ENCODE measurements around the gene TFE3. TPM values are rescaled to one million over a fixed set of nuclear protein-coding genes. Genes with fewer than 3 reads are reported as not detected.

The TFE3 gene
- total and polyA plus RNA-seq, 2 donors: 9.1 to 27.1 TPM

GRCh38 chrX:49063715-49064114, 20.6 kb upstream of the TFE3 start:
- peaks cover 4 to 27% of the 10 kb centered on the region in 2 donors for H3K36me3 ChIP-seq (ENCODE audit: control insufficient read depth in 2 of 2, insufficient read depth in 2 of 2, low read length in 1 of 2)
- no peaks in the 10 kb centered on the region for H3K4me1 ChIP-seq (ENCODE audit: control insufficient read depth in 2 of 2, insufficient read depth in 2 of 2, low read length in 2 of 2)
- DNase-seq (ENCODE audit: low read depth in 6 of 9, low spot score in 9 of 9): no peak
- no peak overlapping the region for H3K27ac ChIP-seq (ENCODE audit: low read depth in 1 of 2, low read length in 1 of 2)
- no peaks in the 10 kb centered on the region for H3K27me3 ChIP-seq (ENCODE audit: control insufficient read depth in 2 of 2, insufficient read depth in 1 of 2, low read length in 1 of 2)
- no peaks in the 10 kb centered on the region for H3K9me3 ChIP-seq (ENCODE audit: control insufficient read depth in 2 of 2, insufficient read depth in 1 of 2, low read length in 1 of 2)
- over 99% methylated on average over 9 of the region's 9 CpGs for WGBS
- no peak overlapping the region for H3K4me3 ChIP-seq (ENCODE audit: low read length in 2 of 2)

- no peak for DNase-seq (ENCODE audit: low read depth in 6 of 9, low spot score in 9 of 9)
- H3K27ac ChIP-seq (ENCODE audit: low read depth in 1 of 2, low read length in 1 of 2): no peak overlapping the region
- WGBS: 98% methylated on average over 10 of the region's 10 CpGs
- no peaks in the 10 kb centered on the region for H3K4me1 ChIP-seq (ENCODE audit: control insufficient read depth in 2 of 2, insufficient read depth in 2 of 2, low read length in 2 of 2)
- H3K4me3 ChIP-seq (ENCODE audit: low read length in 2 of 2): no peak overlapping the region
- H3K27me3 ChIP-seq (ENCODE audit: control insufficient read depth in 2 of 2, insufficient read depth in 1 of 2, low read length in 1 of 2): no peaks in the 10 kb centered on the region
- H3K36me3 ChIP-seq (ENCODE audit: control insufficient read depth in 2 of 2, insufficient read depth in 2 of 2, low read length in 1 of 2): peaks cover 4 to 27% of the 10 kb centered on the region in 2 donors
- no peaks in the 10 kb centered on the region for H3K9me3 ChIP-seq (ENCODE audit: control insufficient read depth in 2 of 2, insufficient read depth in 1 of 2, low read length in 1 of 2)
Measured at GRCh38 chrX:49061916-49062315, 18.8 kb upstream of the TFE3 start.

- WGBS: 97% methylated on average over 7 of the region's 7 CpGs
- H3K36me3 ChIP-seq (ENCODE audit: control insufficient read depth in 2 of 2, insufficient read depth in 2 of 2, low read length in 1 of 2): peaks cover 4 to 23% of the 10 kb centered on the region in 2 donors
- no peak overlapping the region for H3K27ac ChIP-seq (ENCODE audit: low read depth in 1 of 2, low read length in 1 of 2)
- H3K9me3 ChIP-seq (ENCODE audit: control insufficient read depth in 2 of 2, insufficient read depth in 1 of 2, low read length in 1 of 2): no peaks in the 10 kb centered on the region
- no peaks in the 10 kb centered on the region for H3K27me3 ChIP-seq (ENCODE audit: control insufficient read depth in 2 of 2, insufficient read depth in 1 of 2, low read length in 1 of 2)
- DNase-seq (ENCODE audit: low read depth in 6 of 9, low spot score in 9 of 9): no peak
- H3K4me3 ChIP-seq (ENCODE audit: low read length in 2 of 2): no peak overlapping the region
- no peaks in the 10 kb centered on the region for H3K4me1 ChIP-seq (ENCODE audit: control insufficient read depth in 2 of 2, insufficient read depth in 2 of 2, low read length in 2 of 2)
Measured at GRCh38 chrX:49061490-49061889, 18.3 kb upstream of the TFE3 start.

- DNase-seq (ENCODE audit: low read depth in 6 of 9, low spot score in 9 of 9): no peak
- Histone ChIP-seq H3K4me3 (ENCODE audit: low read length in 2 of 2) (no peak overlapping the region), H3K27ac (ENCODE audit: low read depth in 1 of 2, low read length in 1 of 2) (no peak overlapping the region), H3K9me3 (ENCODE audit: control insufficient read depth in 2 of 2, insufficient read depth in 1 of 2, low read length in 1 of 2) (no peaks in the 10 kb centered on the region), H3K27me3 (ENCODE audit: control insufficient read depth in 2 of 2, insufficient read depth in 1 of 2, low read length in 1 of 2) (no peaks in the 10 kb centered on the region), H3K4me1 (ENCODE audit: control insufficient read depth in 2 of 2, insufficient read depth in 2 of 2, low read length in 2 of 2) (no peaks in the 10 kb centered on the region), H3K36me3 (ENCODE audit: control insufficient read depth in 2 of 2, insufficient read depth in 2 of 2, low read length in 1 of 2) (peaks cover 4 to 21% of the 10 kb centered on the region in 2 donors)
- WGBS: 100% methylated on average over 3 of the region's 3 CpGs
Measured at GRCh38 chrX:49060914-49061313, 17.8 kb upstream of the TFE3 start.

DNA sequence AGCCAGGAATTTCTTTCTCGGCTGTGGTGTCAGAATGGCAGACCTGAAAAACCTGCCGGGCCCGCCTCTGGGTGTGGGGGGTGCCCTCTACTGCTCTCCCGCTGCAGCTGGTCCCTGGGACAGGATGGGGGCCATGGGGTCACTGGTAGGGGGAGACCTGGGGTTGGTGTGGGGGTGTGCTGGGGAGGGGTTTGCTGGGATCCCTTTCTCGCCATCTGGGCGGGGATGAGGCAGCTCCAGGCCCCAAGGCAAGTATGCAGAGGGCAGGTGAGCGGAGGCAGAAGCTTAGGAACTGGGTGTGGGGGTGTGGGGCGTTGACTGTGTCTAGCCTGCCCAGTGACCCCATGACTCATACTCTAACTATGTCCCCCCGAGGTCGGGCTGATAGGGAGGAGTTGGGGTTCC, 16.5 kb upstream of the TFE3 start:
- WGBS: 94% methylated on average over 10 of the region's 10 CpGs

GRCh38 chrX:49059201-49059600, 16.0 kb upstream of the TFE3 start:
- H3K4me1 ChIP-seq (ENCODE audit: control insufficient read depth in 2 of 2, insufficient read depth in 2 of 2, low read length in 2 of 2): peaks cover 2 to 9% of the 10 kb centered on the region in 2 donors
- H3K36me3 ChIP-seq (ENCODE audit: control insufficient read depth in 2 of 2, insufficient read depth in 2 of 2, low read length in 1 of 2): peaks cover 4 to 9% of the 10 kb centered on the region in 2 donors
- H3K27ac ChIP-seq (ENCODE audit: low read depth in 1 of 2, low read length in 1 of 2): no peak overlapping the region
- H3K9me3 ChIP-seq (ENCODE audit: control insufficient read depth in 2 of 2, insufficient read depth in 1 of 2, low read length in 1 of 2): no peaks in the 10 kb centered on the region
- 88% methylated on average over 6 of the region's 6 CpGs for WGBS
- no peaks in the 10 kb centered on the region for H3K27me3 ChIP-seq (ENCODE audit: control insufficient read depth in 2 of 2, insufficient read depth in 1 of 2, low read length in 1 of 2)
- H3K4me3 ChIP-seq (ENCODE audit: low read length in 2 of 2): no peak overlapping the region
- DNase-seq (ENCODE audit: low read depth in 6 of 9, low spot score in 9 of 9): no peak

More for the DNA sequence above, 16.5 kb upstream of the TFE3 start:
- Histone ChIP-seq H3K9me3 (ENCODE audit: control insufficient read depth in 2 of 2, insufficient read depth in 1 of 2, low read length in 1 of 2) (no peaks in the 10 kb centered on the region), H3K4me1 (ENCODE audit: control insufficient read depth in 2 of 2, insufficient read depth in 2 of 2, low read length in 2 of 2) (peaks cover 0 to 4% of the 10 kb centered on the region in 2 donors), H3K36me3 (ENCODE audit: control insufficient read depth in 2 of 2, insufficient read depth in 2 of 2, low read length in 1 of 2) (peaks cover 4 to 13% of the 10 kb centered on the region in 2 donors), H3K27ac (ENCODE audit: low read depth in 1 of 2, low read length in 1 of 2) (no peak overlapping the region), H3K4me3 (ENCODE audit: low read length in 2 of 2) (no peak overlapping the region), H3K27me3 (ENCODE audit: control insufficient read depth in 2 of 2, insufficient read depth in 1 of 2, low read length in 1 of 2) (no peaks in the 10 kb centered on the region)
- no peak for DNase-seq (ENCODE audit: low read depth in 6 of 9, low spot score in 9 of 9)

DNA sequence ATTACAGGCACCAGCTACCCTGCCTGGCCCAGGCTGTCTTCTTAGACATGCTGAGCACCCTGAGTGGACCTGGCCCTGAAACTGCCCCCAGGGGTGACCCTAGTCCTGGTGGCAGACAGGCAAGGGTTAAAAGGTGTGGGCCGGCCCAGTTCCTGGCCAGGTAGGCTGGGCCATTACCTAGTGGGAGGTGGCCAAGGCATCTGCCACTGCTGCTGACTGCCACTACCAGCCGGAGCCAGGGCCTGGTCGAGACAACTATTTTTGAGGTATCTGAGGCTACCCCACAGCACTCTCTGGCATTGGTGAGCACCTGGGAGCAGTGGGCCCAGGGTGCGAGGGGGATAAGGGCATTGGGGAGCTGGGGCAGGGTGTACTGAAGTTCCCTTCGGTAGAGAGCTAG, 15.6 kb upstream of the TFE3 start, which contains the start of gene CCDC120:
TSS of gene CCDC120 (plus strand) at position 206 of the 400 bp plus-strand sequence. CDS start 3,043 bp downstream, outside the sequence.
- Histone ChIP-seq H3K9me3 (ENCODE audit: control insufficient read depth in 2 of 2, insufficient read depth in 1 of 2, low read length in 1 of 2) (no peaks in the 10 kb centered on the region), H3K27ac (ENCODE audit: low read depth in 1 of 2, low read length in 1 of 2) (no peak within 1 kb of the TSS), H3K4me3 (ENCODE audit: low read length in 2 of 2) (no peak within 1 kb of the TSS), H3K4me1 (ENCODE audit: control insufficient read depth in 2 of 2, insufficient read depth in 2 of 2, low read length in 2 of 2) (peaks cover 5 to 13% of the 10 kb centered on the region in 2 donors), H3K27me3 (ENCODE audit: control insufficient read depth in 2 of 2, insufficient read depth in 1 of 2, low read length in 1 of 2) (no peaks in the 10 kb centered on the region), H3K36me3 (ENCODE audit: control insufficient read depth in 2 of 2, insufficient read depth in 2 of 2, low read length in 1 of 2) (peaks cover 4 to 7% of the 10 kb centered on the region in 2 donors)
- WGBS: 92% methylated on average over 5 of the region's 5 CpGs
- DNase-seq (ENCODE audit: low read depth in 6 of 9, low spot score in 9 of 9): no peak

DNA sequence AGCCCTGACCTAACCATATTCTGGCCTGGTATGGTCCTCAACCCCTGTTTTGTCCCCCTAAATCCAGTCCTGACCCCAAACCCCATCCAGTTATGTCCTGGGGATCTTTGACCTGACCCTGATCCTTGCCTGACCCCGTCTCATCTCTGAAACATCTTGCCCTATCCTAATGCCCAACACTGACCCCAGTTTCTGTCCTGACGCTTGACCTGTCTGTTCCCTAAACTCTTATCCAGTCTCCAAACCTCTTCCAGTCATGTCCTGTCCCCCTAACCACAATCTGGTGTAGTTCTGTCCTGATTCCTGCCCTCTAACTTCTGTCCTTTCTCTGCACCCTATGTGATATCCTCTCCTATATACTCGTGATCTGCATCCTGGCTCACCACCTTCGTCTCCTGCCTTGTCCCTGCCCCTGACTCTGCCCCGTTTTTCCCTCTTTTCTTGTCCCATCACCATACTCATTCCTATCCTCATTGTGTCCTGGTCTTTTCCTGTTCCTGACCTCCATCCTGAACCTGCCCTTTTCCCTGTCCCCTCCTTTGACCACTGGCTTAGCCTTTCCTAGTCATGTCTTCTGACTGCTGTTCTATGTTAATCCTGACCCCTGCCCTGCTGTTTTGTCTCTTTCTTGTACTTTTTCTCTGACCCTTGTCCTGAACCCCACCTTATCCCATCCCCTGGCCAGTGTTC, 11.1 kb upstream of the TFE3 start:
- WGBS: 91% methylated on average over 5 of the region's 5 CpGs
- H3K4me1 ChIP-seq (ENCODE audit: control insufficient read depth in 2 of 2, insufficient read depth in 2 of 2, low read length in 2 of 2): peaks cover 5 to 19% of the 10 kb centered on the region in 2 donors
- H3K9me3 ChIP-seq (ENCODE audit: control insufficient read depth in 2 of 2, insufficient read depth in 1 of 2, low read length in 1 of 2): no peaks in the 10 kb centered on the region
- no peaks in the 10 kb centered on the region for H3K27me3 ChIP-seq (ENCODE audit: control insufficient read depth in 2 of 2, insufficient read depth in 1 of 2, low read length in 1 of 2)
- peak overlapping the region; percentile 32 to 72 for H3K4me3 ChIP-seq (ENCODE audit: low read length in 2 of 2)
- H3K36me3 ChIP-seq (ENCODE audit: control insufficient read depth in 2 of 2, insufficient read depth in 2 of 2, low read length in 1 of 2): no peaks in the 10 kb centered on the region
- DNase-seq (ENCODE audit: low read depth in 6 of 9, low spot score in 9 of 9): no peak
- peak overlapping the region in 1 of 2 donors; percentile 77 for H3K27ac ChIP-seq (ENCODE audit: low read depth in 1 of 2, low read length in 1 of 2)

DNA sequence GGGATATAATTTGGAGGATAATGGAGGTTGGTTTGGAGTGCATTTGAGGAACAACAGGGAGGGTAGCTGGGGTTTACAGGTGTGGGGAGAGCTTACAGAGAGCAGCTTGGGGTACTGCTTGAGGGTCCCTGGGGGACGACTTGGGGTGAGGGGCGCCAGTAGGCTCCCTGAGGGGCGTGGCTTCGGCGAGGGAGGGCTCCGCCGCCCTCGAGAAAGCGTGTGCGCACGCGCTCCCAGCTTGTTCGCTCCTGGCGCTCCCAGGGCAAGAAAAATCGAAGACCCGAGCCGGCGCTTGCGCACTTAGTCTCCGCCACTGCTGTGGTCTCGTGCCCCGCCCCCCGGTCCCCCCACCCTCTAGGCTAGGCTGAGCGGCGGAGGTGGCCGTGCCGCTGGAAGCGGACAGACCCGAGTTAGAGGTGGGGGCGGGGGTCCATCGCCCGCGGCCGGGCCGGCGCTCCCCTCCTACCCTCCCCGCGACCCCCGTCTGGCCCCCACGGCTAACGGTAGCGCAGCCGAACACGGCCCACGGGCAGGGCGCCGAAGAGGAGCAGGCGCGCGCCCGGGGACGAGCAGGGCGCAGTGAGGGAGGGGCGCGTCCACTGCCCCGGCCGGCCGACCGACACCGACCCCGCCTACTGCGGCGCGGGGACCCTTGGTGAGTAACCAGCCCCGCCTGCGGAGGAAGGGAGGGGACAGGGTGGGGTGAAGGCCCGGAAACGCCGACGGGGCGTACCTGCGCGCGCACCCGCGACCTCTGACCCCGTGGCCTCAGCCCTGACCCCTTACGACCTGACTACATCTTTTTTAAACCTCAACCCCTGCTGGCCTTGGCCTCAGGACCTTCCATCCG, 10.3 kb upstream of the TFE3 start:
- H3K9me3 ChIP-seq (ENCODE audit: control insufficient read depth in 2 of 2, insufficient read depth in 1 of 2, low read length in 1 of 2): no peaks in the 10 kb centered on the region
- peaks cover 5 to 19% of the 10 kb centered on the region in 2 donors for H3K4me1 ChIP-seq (ENCODE audit: control insufficient read depth in 2 of 2, insufficient read depth in 2 of 2, low read length in 2 of 2)
- peak in 5 of 9 donors; percentile 60 to 85 (median 75) for DNase-seq (ENCODE audit: low read depth in 6 of 9, low spot score in 9 of 9)
- 1% methylated on average over 78 of the region's 79 CpGs for WGBS
- H3K4me3 ChIP-seq (ENCODE audit: low read length in 2 of 2): peak overlapping the region; percentile 32 to 72
- no peaks in the 10 kb centered on the region for H3K36me3 ChIP-seq (ENCODE audit: control insufficient read depth in 2 of 2, insufficient read depth in 2 of 2, low read length in 1 of 2)
- H3K27ac ChIP-seq (ENCODE audit: low read depth in 1 of 2, low read length in 1 of 2): peak overlapping the region in 1 of 2 donors; percentile 77
- H3K27me3 ChIP-seq (ENCODE audit: control insufficient read depth in 2 of 2, insufficient read depth in 1 of 2, low read length in 1 of 2): no peaks in the 10 kb centered on the region

Data from thymus (tissue), 11 donors.